ENCODE measurements around the gene STARD4. TPM values are rescaled to one million over a fixed set of nuclear protein-coding genes. Genes with fewer than 3 reads are reported as not detected.

STARD4 gene
- total and polyA plus RNA-seq, 9 of the 15 experiments (the other 6 are each of a cell fraction or from before 2014, with no cell fraction given): 28.4 to 88.0 (median 34.0) TPM

DNA sequence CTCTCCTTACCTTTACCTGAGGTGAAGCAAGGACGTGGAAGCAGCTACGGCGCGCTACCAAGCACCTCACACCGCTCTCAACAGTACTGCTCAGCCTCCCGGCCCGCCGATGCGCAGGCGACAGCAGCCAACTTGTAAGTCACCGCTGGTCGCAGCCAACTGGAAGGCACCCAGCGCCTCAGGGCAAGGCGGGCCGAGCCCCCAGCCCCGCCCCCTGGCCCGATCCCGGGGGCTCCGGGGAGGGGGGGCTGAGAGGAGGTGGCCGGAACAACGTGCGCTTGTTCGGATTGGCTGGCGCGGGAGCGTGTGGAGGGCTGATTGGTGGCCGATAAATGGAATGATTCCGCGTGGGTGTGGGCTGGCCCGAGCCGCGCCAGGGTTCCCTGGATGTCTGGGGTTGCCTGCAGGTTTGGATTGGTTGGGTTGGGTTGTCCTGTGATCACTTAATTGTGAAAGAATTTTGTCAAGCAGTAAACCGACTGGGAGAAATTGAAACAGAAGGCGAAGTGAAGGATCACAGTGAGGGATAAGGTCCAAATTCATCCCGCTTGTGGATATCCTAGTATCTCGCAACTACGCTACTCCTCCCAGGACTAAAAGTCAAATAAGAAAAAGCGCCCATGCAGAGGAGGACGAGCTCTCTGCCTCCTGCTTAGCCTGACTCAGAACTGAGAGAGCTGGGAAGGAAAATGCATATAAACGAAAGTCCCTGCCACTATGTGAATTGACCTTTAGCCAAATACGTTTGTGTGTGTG lies at the start of gene STARD4 (continued):
- no peak for TF ChIP-seq SLC30A9 (CRISPR knock-in tag; IDR thresholded peaks at IDR 0.05)
- peak in 1 of 2 experiments; percentile 68; a peak in 2 of 4 replicates for TF ChIP-seq KDM1A (IDR thresholded peaks at IDR 0.05)
- TF ChIP-seq, protein P1, sequence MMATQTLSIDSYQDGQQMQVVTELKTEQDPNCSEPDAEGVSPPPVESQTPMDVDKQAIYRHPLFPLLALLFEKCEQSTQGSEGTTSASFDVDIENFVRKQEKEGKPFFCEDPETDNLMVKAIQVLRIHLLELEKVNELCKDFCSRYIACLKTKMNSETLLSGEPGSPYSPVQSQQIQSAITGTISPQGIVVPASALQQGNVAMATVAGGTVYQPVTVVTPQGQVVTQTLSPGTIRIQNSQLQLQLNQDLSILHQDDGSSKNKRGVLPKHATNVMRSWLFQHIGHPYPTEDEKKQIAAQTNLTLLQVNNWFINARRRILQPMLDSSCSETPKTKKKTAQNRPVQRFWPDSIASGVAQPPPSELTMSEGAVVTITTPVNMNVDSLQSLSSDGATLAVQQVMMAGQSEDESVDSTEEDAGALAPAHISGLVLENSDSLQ (IDR thresholded peaks at IDR 0.05): peak; percentile 77
- no peak for TF ChIP-seq FOXA3 (CRISPR knock-in tag; conservative IDR thresholded peaks at IDR 0.05 in 1 of 2, IDR thresholded peaks at IDR 0.05 in 1 of 2)
- 0 out of 2 replicates have a peak, but pooled peaks have one; percentile 82 for TF ChIP-seq SMARCA5 (IDR thresholded peaks at IDR 0.05)
- TF ChIP-seq TARDBP (IDR thresholded peaks at IDR 0.05): no peak
- no peak for TF ChIP-seq CREB3 (tag; conservative IDR thresholded peaks at IDR 0.05; ENCODE audit: low read depth)
- TF ChIP-seq, protein P2, sequence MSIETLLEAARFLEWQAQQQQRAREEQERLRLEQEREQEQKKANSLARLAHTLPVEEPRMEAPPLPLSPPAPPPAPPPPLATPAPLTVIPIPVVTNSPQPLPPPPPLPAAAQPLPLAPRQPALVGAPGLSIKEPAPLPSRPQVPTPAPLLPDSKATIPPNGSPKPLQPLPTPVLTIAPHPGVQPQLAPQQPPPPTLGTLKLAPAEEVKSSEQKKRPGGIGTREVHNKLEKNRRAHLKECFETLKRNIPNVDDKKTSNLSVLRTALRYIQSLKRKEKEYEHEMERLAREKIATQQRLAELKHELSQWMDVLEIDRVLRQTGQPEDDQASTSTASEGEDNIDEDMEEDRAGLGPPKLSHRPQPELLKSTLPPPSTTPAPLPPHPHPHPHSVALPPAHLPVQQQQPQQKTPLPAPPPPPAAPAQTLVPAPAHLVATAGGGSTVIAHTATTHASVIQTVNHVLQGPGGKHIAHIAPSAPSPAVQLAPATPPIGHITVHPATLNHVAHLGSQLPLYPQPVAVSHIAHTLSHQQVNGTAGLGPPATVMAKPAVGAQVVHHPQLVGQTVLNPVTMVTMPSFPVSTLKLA (conservative IDR thresholded peaks at IDR 0.05): peak; percentile 96 to 97
- no peak for TF ChIP-seq CBFA2T3 (IDR thresholded peaks at IDR 0.05)
- TF ChIP-seq ZNF316 (IDR thresholded peaks at IDR 0.05): no peak
- TF ChIP-seq, protein P3, sequence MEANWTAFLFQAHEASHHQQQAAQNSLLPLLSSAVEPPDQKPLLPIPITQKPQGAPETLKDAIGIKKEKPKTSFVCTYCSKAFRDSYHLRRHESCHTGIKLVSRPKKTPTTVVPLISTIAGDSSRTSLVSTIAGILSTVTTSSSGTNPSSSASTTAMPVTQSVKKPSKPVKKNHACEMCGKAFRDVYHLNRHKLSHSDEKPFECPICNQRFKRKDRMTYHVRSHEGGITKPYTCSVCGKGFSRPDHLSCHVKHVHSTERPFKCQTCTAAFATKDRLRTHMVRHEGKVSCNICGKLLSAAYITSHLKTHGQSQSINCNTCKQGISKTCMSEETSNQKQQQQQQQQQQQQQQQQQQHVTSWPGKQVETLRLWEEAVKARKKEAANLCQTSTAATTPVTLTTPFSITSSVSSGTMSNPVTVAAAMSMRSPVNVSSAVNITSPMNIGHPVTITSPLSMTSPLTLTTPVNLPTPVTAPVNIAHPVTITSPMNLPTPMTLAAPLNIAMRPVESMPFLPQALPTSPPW (CRISPR knock-in tag; IDR thresholded peaks at IDR 0.05): peak; percentile 100
- TF ChIP-seq THAP12 (CRISPR knock-in tag; IDR thresholded peaks at IDR 0.05): 0 out of 2 replicates have a peak, but pooled peaks have one; percentile 65
- TF ChIP-seq ETV6 (IDR thresholded peaks at IDR 0.05; ENCODE audit: borderline replicate concordance in 1 of 2, low read depth in 2 of 2, low read length in 1 of 2): no peak
- TF ChIP-seq ETV6 (CRISPR knock-in tag; IDR thresholded peaks at IDR 0.05; ENCODE audit: borderline replicate concordance): no peak
- TF ChIP-seq HES1 (IDR thresholded peaks at IDR 0.05; ENCODE audit: low read depth): no peak
- peak; percentile 100 for TF ChIP-seq POLR2G (IDR thresholded peaks at IDR 0.05; ENCODE audit: low read depth, low read length)
- no peak for TF ChIP-seq STAT5B (CRISPR knock-in tag; IDR thresholded peaks at IDR 0.05)
- 0 out of 2 replicates have a peak, but pooled peaks have one; percentile 24 for TF ChIP-seq NFATC3 (IDR thresholded peaks at IDR 0.05)
- TF ChIP-seq CBFB (CRISPR knock-in tag; IDR thresholded peaks at IDR 0.05): no peak

Data from K562 (cell line).